Activated CD4-positive, CD25-positive, alpha-beta regulatory T cell (primary cell): Measurements from ENCODE around the gene LZTR1.
A peak's percentile ranks its signal among the peaks of the same experiment; 100 is the strongest.
"Not testable (repeated sequence)": the region's sequence is repeated elsewhere in the genome, so short reads cannot be mapped to it uniquely, and the experiment has no call there.

ENCODE experiments used
- DNase-seq, 4 experiments: peaks; one replicate each; lab custom pipeline; 2025; lab: John Stamatoyannopoulos, UW

LZTR1 gene

DNA sequence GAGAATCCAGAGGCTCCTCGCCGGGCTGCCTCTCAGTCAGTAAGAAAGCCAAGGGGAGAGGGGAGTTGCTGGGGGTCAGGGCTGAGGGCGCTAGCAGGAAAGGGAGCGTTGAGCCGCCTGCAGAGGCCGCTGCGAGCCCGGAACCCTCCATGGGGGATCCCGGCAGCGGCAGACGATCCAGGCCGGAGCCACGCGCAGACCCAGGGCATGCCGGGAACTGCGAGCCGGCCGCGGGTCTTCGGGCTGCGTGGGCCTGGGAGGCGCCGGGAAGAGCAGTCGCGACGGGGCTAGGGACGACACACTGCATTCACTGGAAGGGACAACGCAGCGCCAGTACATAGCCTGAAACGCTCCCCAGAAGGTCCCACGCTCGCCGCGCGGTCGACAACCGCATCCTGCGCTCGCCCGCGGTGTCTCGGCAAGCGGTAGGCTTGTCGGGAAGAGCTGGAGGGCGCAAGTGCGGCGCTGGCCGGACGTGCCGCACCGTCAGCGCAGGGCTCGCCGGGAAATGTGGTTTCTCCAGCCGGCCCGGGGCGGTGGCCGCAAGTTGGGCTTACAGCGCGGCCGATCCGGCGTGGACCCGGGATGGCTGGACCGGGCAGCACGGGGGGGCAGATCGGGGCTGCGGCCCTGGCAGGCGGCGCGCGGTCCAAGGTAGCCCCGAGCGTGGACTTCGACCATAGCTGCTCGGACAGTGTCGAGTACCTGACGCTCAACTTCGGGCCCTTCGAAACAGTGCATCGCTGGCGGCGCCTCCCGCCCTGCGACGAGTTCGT lies at the start of gene LZTR1:
LZTR1 (plus strand) TSS at position 511 of the 776 bp plus-strand sequence; CDS start at position 586, 75 bp downstream.
- peak; percentile 50 to 69 (median 58) for DNase-seq

DNA sequence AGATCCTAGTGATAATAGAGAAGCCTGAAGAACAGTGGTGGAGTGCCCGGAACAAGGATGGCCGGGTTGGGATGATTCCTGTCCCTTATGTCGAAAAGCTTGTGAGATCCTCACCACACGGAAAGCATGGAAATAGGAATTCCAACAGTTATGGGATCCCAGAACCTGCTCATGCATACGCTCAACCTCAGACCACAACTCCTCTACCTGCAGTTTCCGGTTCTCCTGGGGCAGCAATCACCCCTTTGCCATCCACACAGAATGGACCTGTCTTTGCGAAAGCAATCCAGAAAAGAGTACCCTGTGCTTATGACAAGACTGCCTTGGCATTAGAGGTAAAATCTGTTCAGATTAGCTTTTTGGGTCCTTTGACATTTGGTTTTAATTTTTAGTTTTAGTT lies 48.2 kb upstream of the LZTR1 start:
- no peak for DNase-seq

DNA sequence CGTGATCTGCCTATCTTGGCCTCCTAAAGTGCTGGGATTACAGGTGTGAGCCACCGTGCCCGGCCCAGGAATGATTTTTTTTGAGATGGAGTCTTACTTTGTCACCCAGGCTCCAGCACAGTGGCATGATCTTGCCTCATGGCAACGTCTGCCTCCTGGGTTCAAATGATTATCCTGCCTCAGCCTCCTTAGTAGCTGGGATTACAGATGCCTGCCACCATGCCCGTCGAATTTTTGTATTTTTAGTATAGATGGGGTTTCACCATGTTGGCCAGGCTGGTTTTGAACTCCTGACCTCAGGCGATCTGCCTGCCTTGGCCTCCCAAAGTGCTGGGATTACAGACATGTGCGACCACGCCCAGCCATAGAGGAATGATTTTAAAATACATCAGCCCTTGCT lies 47.0 kb upstream of the LZTR1 start:
- DNase-seq, result not testable (repeated sequence)

DNA sequence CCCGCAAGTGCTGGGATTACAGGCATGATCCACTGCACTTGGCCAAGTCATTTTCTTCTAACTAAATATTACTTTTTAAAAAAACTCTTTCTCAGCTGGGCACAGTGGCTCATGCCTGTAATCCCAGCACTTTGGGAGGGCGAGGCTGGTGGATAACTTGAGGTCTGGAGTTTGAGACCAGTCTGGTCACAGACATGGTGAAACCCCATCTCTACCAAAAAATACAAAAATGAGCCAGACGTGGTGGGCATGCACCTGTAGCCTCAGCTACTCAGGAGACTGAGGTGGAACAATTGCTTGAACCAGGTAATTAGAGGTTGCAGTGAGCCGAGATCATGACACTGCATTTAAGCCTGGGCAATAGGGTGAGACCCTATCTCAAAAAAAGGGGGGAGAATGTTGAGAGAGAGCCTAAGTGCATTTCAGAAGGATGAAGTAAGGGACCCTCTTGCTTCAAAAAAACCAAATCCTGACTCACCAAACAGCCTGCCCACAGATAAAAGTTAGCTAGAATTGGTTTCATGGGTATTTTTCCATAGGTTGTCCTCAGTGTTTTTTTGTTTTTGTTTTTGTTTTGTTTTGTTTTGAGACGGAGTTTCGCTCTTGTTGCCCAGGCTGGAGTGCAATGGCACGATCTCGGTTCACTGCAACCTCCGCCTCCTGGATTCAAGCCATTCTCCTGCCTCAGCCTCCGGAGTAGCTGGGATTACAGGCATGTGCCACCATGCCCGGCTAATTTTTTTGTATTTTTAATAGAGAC lies 46.1 kb upstream of the LZTR1 start:
- DNase-seq, result not testable (repeated sequence)

DNA sequence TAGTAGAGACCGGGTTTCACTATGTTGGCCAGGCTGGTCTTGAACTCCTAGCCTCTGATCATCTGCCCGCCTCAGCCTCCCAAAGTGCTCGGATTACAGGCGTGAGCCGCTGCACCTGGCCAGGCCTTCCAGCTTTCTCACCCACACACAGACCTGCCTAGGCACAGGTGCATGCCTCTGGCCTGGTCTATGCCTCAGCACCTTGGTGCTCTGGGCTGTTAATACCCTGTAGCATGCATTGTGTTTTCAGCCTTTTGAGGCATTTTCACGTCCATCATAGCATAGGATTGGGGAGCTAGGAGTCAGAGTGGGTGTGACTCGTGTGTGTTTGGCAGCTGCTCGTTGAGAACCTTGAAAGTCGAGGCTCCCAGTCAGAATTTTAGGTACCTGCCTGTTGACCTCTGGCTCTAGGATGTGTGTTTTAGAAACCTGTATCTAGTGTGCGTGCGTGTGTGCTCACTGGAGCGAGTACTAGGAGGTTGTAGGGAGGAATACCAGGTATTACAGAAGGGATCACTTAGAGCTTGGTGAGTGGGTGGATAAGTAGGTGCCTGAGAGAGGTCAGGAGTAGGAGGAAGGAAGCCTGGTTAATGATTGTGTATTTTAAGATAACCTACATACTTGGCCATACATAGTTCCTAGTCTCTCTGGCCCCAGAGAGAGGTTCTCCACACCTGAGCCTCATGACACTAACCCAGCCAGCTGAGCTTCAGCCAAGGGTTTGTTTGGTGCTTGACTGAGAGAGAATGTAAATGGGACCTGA lies 44.9 kb upstream of the LZTR1 start:
- DNase-seq, result no peak

DNA sequence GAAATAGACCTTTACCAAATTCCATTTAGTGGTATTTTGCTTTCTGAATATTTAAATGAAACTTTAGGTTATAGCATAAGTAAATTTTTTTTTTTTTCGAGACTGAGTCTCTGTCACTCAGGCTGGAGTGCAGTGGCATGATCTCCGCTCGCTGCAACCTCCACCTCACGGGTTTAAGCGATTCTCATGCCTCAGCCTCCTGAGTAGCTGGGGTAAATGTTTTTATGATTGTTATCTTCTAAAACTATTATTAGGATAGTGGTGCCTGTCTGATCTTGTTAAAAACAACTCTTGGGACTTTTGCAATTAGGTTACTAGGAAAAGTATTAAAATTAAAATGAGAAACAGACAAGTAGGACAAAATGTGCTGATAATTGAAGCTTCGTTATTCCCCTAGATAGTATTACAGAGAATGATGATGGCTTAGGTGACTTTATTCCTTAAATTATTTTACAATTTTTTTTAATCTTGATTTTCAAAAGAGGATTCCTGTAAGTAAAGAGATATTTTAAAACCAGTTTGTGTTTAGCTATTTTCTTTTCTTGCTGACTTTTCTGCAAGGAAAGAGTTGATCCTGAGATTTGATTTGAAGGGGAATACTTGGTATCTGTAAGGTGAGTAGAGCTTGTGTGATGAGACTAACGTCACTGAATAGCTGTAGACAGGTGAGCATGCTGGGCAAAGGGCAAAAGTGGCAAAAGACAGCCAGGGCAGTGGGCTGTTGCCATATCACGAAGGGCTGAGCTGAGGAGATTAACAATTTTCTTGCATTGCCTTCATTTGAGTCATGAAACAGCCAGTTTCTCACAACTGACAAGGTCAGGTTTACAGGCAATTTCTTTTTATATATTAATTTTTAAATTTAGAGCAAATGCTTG lies 44.1 kb upstream of the LZTR1 start:
- no peak for DNase-seq

DNA sequence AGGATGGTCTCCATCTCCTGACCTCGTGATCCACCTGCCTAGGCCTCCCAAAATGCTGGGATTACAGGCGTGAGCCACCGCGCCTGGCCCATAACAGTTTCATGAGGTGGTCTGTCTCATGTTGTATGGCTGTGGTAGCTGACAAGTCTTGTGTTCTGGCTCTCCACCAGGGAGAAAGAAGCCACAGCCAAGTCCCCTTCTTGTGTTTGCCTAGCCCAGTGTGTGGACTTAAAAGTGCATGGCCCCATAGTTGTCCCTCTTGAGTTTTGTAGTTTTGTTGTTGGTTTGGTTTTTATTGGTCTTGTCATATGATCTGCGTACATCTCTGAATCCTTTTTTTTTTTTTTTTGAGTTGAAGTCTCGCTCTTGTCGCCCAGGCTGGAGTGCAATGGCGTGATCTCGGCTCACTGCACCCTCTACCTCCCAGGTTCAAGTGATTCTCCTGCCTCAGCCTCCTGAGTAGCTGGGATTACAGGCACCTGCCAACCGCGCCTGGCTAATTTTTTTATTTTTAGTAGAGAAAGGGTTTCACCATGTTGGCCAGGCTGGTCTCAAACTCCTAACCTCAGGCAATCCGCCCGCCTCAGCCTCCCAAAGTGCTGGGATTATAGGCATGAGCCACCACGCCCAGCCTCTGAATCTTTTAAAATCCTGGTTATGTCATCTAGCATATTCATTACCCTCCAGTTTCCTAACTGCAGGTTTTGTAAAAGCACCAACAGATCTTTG lies 42.5 kb upstream of the LZTR1 start:
- not testable (repeated sequence) for DNase-seq

DNA sequence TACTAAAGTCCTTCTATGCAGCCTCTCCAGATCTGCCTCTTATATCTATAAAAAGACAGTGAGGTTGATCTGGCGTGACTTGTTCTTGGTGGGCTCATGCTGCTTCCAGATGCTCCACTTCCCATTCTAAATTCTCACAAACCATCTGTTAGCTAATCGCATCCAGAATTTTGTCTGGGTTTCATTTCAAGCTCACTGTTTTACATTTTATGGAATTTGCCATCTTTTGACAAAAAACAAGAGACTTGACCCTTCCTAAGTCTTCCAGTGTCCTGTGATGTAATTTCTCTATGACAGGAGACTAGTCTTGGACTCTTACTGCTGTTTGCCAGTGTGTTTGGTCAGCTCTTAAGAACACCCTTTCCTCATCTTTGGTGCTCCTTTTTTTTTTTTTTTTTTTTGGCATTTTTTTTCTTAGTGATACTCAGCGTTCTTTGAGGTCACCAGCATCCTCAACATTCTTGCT lies 41.9 kb upstream of the LZTR1 start:
- no peak for DNase-seq

DNA sequence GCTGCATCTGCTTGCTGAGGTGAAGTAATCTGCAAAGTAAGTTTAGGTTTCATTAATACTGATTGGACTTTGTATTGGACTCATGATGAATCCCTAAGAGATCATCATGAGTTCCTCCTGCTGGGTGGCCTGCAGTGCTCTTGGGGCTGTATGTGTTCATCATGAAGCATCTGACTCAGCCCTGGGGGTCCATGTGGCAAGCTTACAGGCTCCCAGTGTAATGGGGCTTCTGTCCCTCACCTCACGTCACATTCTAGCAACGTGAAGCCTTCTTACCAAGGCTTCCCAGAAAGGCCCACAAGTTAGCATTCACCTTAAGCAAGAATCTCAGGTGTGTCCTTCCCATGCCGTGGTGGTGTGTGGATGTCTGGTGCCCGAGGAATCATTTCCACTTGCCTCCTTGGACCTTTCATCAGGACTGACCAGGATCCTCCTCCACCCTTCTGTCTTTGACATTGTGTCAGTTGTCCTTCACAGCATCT lies 41.2 kb upstream of the LZTR1 start:
- DNase-seq, result no peak

DNA sequence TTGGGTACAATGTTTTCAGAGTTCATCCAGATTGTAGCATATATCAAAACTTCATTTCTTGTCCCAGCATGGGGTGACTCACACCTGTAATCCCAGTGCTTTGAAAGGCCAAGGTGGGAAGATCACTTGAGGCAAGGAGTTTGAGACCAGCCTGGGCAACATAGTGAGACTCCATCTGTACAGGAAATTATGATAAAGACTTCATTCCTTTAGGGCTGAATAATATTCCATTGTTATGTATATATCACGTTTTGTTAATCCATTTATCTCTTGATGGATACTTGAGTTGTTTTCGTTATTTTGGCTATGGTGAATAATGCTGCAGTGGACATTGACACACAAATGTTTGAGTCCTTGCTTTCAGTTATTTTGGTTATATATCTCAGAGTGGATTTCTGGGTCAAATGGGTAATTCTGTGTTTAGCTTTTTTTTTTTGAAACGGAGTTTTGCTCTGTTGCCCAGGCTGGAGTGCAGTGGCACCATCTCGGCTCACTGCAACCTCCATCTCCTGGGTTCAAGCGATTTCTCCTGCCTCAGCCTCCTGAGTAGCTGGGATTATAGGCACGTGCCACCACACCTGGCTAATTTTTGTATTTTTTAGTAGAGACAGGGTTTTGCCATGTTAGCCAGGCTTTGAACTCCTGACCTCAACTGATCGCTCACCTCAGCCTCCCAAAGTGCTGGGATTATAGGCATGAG lies 39.7 kb upstream of the LZTR1 start:
- DNase-seq, result not testable (repeated sequence)

DNA sequence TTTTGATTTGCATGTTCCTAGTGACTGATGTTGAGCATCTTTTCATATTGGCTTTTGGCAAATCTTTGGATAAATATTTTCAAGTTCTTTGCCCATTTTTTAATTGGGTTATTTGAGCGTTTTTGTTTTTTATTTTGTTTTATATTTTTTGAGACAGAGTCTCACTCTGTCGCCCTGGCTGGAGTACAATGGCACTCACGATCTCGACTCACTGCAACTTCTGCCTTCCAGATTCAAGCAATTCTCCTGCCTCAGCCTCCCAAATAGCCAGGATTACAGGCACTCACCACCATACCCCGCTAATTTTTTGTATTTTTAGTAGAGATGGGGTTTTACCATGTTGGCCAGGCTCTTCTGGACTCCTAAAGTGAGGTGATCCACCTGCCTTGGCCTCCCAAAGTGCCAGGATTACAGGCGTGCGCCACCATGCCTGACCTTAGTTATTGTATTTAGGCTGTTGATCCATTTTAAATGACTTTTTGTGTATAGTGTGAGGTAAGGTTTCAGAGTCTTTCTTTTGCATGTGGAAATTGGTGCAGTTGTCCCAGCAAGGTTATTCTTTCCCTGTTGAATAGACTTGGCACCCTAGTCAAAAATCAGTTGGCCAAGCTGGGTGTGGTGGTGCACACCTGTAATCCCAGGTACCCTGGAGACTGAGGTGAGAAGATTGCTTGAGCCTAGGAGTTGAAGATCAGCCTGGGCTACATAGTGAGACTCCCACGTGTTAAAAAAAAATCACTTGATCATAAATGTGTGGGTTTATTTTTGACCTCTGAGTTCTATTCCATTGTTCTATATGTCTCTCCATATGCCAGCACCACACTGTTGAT lies 38.8 kb upstream of the LZTR1 start:
- DNase-seq, result no peak

DNA sequence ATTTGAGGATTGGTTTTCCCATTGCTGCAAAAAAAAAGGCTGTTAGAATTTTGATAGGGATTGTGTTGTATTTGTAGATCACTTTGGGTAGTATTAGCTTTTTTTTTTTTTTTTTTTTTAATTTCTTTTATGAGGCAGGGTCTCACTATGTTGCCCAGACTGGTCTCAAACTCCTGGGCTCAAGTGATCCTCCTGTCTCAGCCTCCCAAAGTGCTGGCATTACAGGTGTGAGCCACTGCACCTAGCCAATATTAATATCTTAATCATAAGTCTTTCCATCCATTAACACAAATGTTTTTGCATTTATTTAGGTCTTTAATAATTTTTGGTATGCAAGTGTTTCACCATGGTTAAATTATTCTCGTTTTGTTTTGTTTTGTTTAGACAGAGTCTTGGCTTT lies 38.1 kb upstream of the LZTR1 start:
- DNase-seq, result no peak

DNA sequence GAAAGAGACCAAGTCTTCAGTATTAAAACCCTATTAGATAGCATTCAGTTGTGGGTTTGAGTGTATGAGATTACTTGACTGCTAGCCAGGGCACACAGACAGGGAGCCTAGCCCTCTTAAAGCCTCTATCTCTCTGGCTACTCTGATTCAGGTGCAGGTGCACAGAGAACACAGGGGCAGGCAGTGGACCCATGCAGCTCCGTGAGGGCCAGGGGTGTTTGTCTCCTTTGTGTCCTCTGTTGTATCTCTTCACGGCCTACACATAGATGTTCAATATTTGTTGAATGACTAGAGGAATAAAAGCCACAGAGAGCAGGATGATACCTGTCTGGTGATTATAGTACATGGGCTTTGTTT lies 36.5 kb upstream of the LZTR1 start:
- no peak for DNase-seq

DNA sequence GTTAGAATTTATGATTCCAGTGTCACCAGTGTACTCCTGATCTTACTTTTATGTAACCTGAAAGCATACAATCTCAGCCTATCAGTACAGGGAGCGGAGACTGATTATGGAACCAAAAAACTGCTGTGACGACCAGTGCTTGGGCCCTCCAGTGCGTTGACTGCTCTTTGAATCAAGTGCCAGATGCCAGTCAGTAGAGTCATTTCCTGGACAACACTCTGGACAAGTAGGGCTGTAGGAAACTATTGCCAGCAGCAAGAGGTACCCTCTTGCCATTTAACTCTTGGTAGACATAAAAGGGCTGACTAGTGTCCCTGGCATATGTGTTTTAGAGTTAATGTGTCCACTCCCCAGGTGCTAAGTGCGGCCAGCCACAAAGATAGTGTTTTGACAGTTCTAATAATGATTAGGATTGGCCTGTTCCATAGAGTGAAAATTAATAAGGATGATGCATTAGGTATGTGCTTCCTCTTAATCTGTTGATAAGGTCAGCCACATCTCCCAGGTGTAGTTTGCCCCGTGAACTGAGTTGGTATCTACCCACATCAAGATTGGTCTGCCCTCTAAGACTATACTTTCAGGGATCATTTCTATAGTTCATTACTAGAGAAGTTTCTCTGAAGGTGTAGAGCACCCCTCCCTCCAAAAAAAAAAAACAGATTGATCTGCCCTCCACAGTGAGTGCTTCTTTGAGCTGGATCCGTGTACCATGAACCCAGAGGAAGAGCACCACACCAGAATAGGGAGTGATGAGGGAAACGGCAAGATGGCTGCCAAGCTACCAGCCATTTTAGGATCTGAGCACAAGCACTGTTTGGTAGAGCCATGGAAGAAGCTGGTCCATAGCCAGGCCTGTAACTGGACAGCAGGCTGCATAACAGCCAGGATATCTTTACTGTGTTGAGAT lies 35.8 kb upstream of the LZTR1 start:
- DNase-seq, result no peak

DNA sequence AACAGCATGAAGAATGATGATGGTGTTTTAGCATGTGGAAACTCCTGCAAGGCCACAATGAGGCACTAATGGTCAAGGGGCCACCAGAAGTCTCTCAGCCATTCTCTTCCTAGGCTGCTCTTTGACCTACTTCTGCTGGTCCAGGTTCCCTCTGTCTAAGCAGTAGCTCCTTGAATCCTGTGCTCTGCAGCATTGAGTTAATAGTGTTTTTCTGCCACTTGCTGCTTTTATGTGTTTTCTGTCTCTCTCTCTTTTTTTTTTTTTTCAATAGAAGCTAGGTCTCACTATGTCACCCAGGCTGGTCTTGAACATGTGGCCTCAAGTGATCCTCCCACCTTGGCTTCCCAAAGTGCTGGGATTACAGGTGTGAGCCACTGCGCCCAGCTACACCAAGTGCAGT lies 35.1 kb upstream of the LZTR1 start:
- no peak for DNase-seq

DNA sequence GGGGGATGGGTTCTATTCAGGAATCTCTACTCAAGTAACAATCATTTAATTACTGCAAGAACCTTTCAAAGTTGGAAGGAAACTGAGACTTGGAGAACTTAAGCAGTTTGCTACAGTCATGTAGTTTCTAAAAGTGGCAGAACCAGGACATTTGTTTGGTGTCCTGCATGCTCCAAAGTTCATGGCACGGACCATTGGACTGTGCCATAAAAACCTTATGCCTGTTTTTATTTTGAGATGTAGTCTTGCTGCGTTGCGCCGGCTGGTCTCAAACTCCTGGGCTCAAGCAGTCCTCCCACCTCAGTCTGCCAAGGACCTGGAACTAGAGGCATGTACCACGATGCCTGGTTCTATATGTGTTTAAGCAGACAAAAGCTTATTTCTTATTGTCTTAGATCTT lies 33.6 kb upstream of the LZTR1 start:
- no peak for DNase-seq

DNA sequence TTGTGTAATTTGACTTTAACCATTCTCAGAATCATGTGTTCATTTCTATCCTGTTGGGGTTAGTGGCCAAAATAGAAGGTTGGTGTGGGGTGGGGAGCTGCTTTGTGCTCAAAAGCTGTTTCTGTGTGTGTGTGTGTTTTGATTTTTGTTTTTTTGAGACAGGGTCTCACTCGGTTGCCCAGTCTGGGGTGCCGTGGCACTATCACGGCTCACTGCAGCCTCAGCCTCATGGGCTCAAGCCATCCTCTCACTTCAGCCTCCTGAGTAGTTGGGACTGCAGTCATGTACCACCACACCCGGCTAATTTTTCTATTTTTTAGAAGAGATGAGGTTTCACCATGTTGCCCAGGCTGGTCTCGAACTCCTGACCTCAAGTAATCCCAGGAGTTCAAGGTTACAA lies 33.1 kb upstream of the LZTR1 start:
- no peak for DNase-seq

DNA sequence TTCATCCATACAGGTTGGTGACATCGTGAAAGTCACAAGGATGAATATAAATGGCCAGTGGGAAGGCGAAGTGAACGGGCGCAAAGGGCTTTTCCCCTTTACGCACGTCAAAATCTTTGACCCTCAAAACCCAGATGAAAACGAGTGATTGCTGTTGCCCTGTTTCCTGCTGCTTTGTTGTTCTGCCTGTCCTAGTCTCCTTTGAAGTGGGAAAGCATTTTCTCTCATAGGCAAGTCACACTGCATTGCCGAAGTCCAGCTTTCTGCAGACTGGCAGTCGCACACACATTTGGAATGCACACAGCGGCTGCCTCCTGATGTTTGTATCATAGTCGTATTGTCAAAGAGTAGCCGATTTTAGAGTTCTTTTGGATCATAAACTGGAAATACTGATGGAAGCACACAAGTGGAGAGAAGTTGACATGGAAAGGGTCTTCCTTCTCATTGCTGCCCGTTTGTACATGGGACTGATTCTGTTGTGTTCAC lies 32.4 kb upstream of the LZTR1 start:
- DNase-seq, result no peak
